GM10266 (cell line): ENCODE measurements around the gene SH3GL2.

ENCODE experiments used
- DNase-seq: peaks from one replicate; pipeline ENCODE4 v3.0.0; 2012; ENCODE audit errors: extremely low spot score
- TF ChIP-seq, protein P1 (sequence below): IDR thresholded peaks from 2 replicates; pipeline ENCODE4 v1.5.1; 2012; ENCODE audit warnings: mild to moderate bottlenecking, low read depth; ENCODE audit not compliant: control insufficient read depth, insufficient read depth; ENCODE audit errors: missing control alignments

Gene SH3GL2

DNA sequence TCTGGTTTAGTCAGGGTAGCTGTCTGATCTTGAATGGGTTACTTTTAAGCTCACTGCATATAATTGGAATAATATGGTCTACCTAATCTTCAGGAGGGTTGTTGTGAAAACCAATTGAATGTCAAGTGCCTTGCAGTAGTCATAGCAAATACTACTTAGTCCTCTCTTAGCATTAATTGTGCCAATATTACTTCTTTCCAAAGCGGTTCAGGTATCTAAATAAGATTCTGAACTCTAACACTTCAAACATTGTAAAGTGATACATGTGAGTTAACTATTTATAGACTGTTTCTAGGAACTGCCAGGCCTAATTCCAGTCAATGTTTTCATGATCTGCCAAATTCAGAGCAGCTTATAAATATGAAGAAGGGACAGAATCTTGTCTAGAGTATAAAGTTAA lies 140.2 kb downstream of the SH3GL2 start:
- DNase-seq = no peak
- TF ChIP-seq, protein P1, sequence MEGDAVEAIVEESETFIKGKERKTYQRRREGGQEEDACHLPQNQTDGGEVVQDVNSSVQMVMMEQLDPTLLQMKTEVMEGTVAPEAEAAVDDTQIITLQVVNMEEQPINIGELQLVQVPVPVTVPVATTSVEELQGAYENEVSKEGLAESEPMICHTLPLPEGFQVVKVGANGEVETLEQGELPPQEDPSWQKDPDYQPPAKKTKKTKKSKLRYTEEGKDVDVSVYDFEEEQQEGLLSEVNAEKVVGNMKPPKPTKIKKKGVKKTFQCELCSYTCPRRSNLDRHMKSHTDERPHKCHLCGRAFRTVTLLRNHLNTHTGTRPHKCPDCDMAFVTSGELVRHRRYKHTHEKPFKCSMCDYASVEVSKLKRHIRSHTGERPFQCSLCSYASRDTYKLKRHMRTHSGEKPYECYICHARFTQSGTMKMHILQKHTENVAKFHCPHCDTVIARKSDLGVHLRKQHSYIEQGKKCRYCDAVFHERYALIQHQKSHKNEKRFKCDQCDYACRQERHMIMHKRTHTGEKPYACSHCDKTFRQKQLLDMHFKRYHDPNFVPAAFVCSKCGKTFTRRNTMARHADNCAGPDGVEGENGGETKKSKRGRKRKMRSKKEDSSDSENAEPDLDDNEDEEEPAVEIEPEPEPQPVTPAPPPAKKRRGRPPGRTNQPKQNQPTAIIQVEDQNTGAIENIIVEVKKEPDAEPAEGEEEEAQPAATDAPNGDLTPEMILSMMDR = no peak

DNA sequence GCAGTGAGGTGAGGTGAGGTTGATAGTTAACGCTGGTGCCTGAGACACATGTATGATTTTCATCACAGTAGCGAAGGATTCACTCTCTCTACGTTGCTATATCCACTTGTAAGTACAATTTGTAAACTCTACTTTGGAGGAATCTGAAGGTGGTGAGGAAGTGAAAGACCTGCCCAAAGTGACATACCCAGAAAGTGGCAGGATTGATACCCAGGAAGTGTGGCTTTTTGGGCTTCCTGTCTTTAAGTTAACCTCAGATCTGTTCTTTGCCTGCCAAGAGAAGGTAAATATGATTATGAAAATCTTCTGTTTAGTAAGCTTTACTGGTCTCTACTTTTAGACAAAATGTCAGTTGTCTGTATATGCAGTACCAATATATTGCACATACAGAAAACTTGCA lies 143.1 kb downstream of the SH3GL2 start:
- no peak for DNase-seq
- TF ChIP-seq, protein P1 = no peak

DNA sequence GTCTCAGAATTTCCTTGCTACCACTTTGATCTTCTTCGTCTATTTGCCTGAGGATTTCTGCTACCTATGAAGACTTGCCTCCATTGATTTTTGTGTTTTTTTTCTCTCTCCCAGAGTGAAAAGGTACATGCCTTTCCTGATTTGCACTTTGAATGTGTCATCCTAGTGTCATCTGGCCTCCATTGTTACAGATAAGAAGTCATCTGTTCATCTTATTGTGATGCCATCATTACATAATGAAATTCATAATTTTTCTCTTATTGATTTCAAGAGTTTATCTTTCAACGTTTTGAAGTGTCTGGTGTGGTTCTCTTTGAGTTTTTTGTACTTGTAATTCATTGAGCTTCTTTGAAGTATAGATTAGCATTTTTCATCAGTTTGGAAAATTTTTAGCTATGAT lies 144.8 kb downstream of the SH3GL2 start:
- DNase-seq = no peak

DNA sequence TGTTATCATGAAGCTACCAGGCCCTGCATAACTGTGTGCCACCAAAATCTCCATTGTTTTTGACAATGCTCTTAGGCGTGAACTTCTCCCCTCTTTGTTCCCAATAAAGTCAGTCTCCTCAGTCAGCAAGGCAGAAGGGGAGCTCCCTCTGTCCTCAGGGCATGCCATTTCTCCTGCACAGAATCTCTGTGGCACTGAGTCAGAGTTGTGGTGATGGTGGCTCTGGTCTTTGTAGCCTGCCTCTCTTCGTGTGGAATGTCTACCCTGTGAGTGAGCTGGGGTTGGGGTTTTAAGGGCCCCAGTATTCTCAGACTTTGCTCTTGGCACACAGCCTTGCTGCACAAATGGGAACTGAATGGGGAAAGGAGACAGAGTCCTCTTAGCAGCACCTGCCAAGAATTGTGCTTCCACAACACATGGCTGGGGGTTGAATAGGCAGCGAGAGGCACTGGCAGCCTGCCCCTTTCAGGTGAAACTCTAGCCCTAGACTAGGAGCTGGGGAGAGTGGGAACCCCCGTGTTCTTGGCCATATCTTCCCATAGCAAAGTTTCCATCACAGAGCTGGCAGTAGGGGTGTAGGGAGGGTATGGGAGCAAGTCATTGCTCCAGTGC lies 146.6 kb downstream of the SH3GL2 start:
- no peak for DNase-seq
- TF ChIP-seq, protein P1 = no peak

More for the DNA sequence above, 144.8 kb downstream of the SH3GL2 start:
- TF ChIP-seq, protein P1 = no peak

DNA sequence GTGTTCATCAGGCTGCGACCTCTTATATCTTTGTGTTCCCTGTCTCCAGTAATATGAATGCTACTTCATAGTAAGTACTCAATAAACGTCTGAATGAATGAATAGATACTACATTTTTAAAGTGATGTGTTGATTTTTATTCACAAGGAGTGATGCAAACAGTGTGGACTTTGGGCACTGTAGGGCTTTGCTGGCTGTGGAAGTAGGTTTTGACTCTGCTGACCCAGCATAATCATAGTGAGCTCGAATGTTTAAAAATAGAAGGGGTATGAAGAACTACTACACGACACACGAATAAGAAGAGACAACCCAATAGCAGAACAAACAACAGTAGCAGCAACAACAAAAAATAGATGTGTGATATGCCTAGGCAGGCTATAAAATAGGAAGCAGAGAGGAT lies 147.4 kb downstream of the SH3GL2 start:
- DNase-seq = no peak
- TF ChIP-seq, protein P1 = no peak

DNA sequence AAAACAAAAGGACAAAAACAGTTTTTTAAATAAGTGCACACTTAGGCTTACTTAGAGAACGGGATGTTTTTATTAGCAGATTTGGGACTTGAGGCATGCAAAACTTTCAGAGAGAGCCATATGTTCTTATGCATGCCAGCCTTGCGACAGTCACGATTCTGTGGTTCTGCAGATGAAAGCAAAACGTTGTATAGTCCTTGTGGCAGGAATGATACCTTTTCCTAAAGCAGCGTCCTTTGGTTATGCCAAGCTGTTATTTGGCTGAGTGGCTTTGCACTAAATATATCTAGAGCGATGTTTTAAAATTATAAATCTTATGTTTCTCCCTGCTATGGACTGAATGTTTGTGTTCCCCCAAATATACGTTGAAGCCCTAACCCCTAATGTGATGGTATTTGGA lies 152.0 kb downstream of the SH3GL2 start:
- DNase-seq = no peak
- TF ChIP-seq, protein P1 = no peak

DNA sequence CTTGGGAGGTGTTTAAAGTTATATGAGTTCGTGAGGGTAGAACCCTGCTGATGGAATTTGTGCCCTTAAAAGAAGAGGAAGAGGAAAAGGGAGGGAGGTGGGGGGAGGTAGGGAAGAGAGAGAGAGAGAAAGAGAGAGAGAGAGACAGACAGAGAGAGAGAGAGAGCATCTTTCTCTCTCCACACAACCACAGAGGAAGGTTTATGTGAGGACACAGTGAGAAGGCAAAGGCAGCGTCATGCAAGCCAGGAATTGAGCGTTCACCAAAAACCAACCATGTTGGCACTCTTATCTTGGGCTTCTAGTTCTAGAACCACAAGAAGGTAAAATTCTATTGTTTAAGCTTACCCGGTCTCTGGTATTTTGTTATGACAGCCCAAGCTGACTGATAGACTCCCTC lies 152.4 kb downstream of the SH3GL2 start:
- TF ChIP-seq, protein P1 = no peak
- no peak for DNase-seq
